HepG2 (cell line): ENCODE data around the gene CHI3L1. TPM values are rescaled to one million over a fixed set of nuclear protein-coding genes. Genes with fewer than 3 reads are reported as not detected.

Experiments
- ATAC-seq: fragments of 200-7000 bp; cut with Tn5 transposase; 3 replicates; pipeline ENCODE4 v1.9.1; 2020; ENCODE audit warnings: mild to moderate bottlenecking, moderate library complexity
- BruUV-seq: library from RNA; stranded (reverse); fragments of 400-500 nt; replicated peaks from 2 replicates; lab custom pipeline; 2021; lab: Mats Ljungman, UMichigan
- CTCF ChIA-PET: fragments of 300-600 bp; formaldehyde crosslinking; extraction: SDS; loops from one replicate; lab custom pipeline; 2021; ENCODE audit warnings: low total read pairs, inconsistent platforms, low intra/inter-chr PET ratio; lab: Yijun Ruan, JAX
- POLR2A ChIA-PET: fragments of 350-600 bp; sonication (Branson Sonifier 250); formaldehyde crosslinking; loops from one replicate; lab custom pipeline; 2020; ENCODE audit warnings: antibody characterized with exemption, inconsistent platforms; lab: Yijun Ruan, JAX
- DNase-seq: peaks from one replicate; pipeline ENCODE4 v3.0.0-alpha.2; 2015; ENCODE audit warnings: low spot score
- FAIRE-seq: peaks from 3 replicates; lab custom pipeline; 2011; peaks lifted over from hg19 to GRCh38; lab: Jason Lieb, UNC
- H2AFZ ChIP-seq: one replicate; pipeline ENCODE4 v1.6.1; 2011; ENCODE audit warnings: low read length, inconsistent platforms
- H3K27ac ChIP-seq: fragments of 300-600 bp; 3 replicates; pipeline ENCODE4 v1.8.0; 2011; ENCODE audit warnings: mixed run types, mild to moderate bottlenecking, mixed read lengths, low read length, inconsistent platforms; ENCODE audit not compliant: insufficient read depth; ENCODE audit errors: extremely low read length
- H3K27me3 ChIP-seq, 2 experiments: fragments of 200-600 bp in 1 of 2; 2 replicates in 1 of 2; 3 replicates in 1 of 2; pipeline versions ENCODE4 v1.6.0 to v1.8.0; 2011; ENCODE audit warnings: low read length in 2 of 2, mild to moderate bottlenecking in 2 of 2, moderate library complexity in 2 of 2, inconsistent platforms in 1 of 2; ENCODE audit not compliant: insufficient read depth in 2 of 2, control insufficient read depth in 1 of 2
- H3K36me3 ChIP-seq, 2 experiments: fragments of 200-600 bp in 1 of 2; replicated peaks in 1 of 2; 2 replicates in 1 of 2; 3 replicates in 1 of 2; pipeline versions ENCODE4 v1.5.1 to v1.8.0; 2011; ENCODE audit warnings: low read length in 2 of 2, inconsistent platforms in 1 of 2; ENCODE audit not compliant: insufficient read depth in 2 of 2, control insufficient read depth in 1 of 2
- H3K4me1 ChIP-seq: 2 replicates; pipeline ENCODE4 v1.5.1; 2012; ENCODE audit warnings: low read length, inconsistent platforms; ENCODE audit not compliant: insufficient read depth
- H3K4me2 ChIP-seq: 2 replicates; pipeline ENCODE4 v1.6.0; 2011; ENCODE audit warnings: low read depth, low read length, inconsistent platforms
- H3K4me3 ChIP-seq, 3 experiments: fragments of 200-600 bp in 1 of 3; sonication (generic), shearing (Covaris generic) in 1 of 3; replicated peaks in 1 of 3; 2 replicates each; pipeline ENCODE4 v1.5.1; 2011 to 2016; ENCODE audit warnings: low read length in 3 of 3, inconsistent platforms in 2 of 3, low read depth in 2 of 3, mild to moderate bottlenecking in 2 of 3, control low read depth in 1 of 3, mixed read lengths in 1 of 3; ENCODE audit not compliant: insufficient read depth in 1 of 3
- H3K79me2 ChIP-seq: one replicate; pipeline ENCODE4 v1.6.1; 2011; ENCODE audit warnings: low read length, inconsistent platforms; ENCODE audit not compliant: insufficient read depth
- H3K9ac ChIP-seq: 2 replicates; pipeline ENCODE4 v1.6.0; 2011; ENCODE audit warnings: mild to moderate bottlenecking, low read depth, low read length, inconsistent platforms; ENCODE audit not compliant: insufficient read depth
- H3K9me3 ChIP-seq: 2 replicates; pipeline ENCODE4 v1.5.1; 2012; ENCODE audit warnings: mild to moderate bottlenecking, low read length
- H4K20me1 ChIP-seq: 2 replicates; pipeline ENCODE4 v1.6.0; 2011; ENCODE audit warnings: inconsistent platforms, mild to moderate bottlenecking, low read length, moderate library complexity; ENCODE audit not compliant: insufficient read depth
- AHR ChIP-seq: IDR thresholded peaks from 2 replicates; pipeline ENCODE4 v1.6.1; 2018; ENCODE audit warnings: missing genetic modification reagents, missing compliant biosample characterization
- KMT2B ChIP-seq: IDR thresholded peaks from 2 replicates; pipeline ENCODE4 v1.6.1; 2016; ENCODE audit warnings: missing genetic modification reagents, missing compliant biosample characterization
- PATZ1 ChIP-seq: sonication (generic); formaldehyde crosslinking; IDR thresholded peaks from 2 replicates; pipeline ENCODE4 v1.4.0; 2020; ENCODE audit warnings: missing genetic modification reagents
- SMYD3 ChIP-seq: sonication (generic); formaldehyde crosslinking; IDR thresholded peaks from 2 replicates; pipeline ENCODE4 v1.8.1; 2023; ENCODE audit warnings: mild to moderate bottlenecking, missing genetic modification reagents
- SOX13 ChIP-seq, 3 experiments: fragments of 450-650 bp in 1 of 3; sonication (generic) in 1 of 3; formaldehyde crosslinking in 1 of 3; IDR thresholded peaks in 2 of 3; conservative IDR thresholded peaks in 1 of 3; 2 replicates each; pipeline versions ENCODE4 v1.5.0 to v1.6.1; 2016 to 2020; ENCODE audit warnings: antibody characterized with exemption in 1 of 3, mild to moderate bottlenecking in 1 of 3, missing compliant biosample characterization in 1 of 3, missing genetic modification reagents in 1 of 3, moderate library complexity in 1 of 3
- SOX5 ChIP-seq: IDR thresholded peaks from 2 replicates; pipeline ENCODE4 v1.6.1; 2016; ENCODE audit warnings: borderline replicate concordance
- SOX6 ChIP-seq, 2 experiments: fragments of 450-650 bp in 1 of 2; sonication (generic) in 1 of 2; formaldehyde crosslinking in 1 of 2; IDR thresholded peaks; 2 replicates each; pipeline versions ENCODE4 v1.4.0 to v1.6.1; 2017 to 2020; ENCODE audit warnings: antibody characterized with exemption in 1 of 2, mild to moderate bottlenecking in 1 of 2, missing genetic modification reagents in 1 of 2
- SP5 ChIP-seq: IDR thresholded peaks from 2 replicates; pipeline ENCODE4 v1.6.1; 2016; ENCODE audit warnings: low read depth, borderline replicate concordance
- TCF7 ChIP-seq: sonication (generic); IDR thresholded peaks from 2 replicates; pipeline ENCODE4 v1.6.1; 2016; ENCODE audit warnings: antibody characterized with exemption, low read depth
- XRCC5 ChIP-seq: fragments of 200-400 bp; formaldehyde crosslinking; optimal IDR thresholded peaks from 2 replicates; pipeline ENCODE3; 2017; ENCODE audit warnings: mild to moderate bottlenecking, low read length
- ZNF710 ChIP-seq: sonication (generic); formaldehyde crosslinking; IDR thresholded peaks from 2 replicates; pipeline ENCODE4 v1.5.0; 2020; ENCODE audit warnings: mild to moderate bottlenecking, missing genetic modification reagents, borderline replicate concordance
- WGBS: methylation state at CpG from one replicate; pipeline ENCODE4 v1.1.6; 2017; ENCODE audit warnings: low lambda C conversion rate; 5-methylcytosine and 5-hydroxymethylcytosine counted together
- in situ Hi-C: cut with HindIII; loops from 2 replicates; pipeline ENCODE4 v1.10.0; 2017; ENCODE audit warnings: low pct_unique_long_range_greater_than_20kb; ENCODE audit not compliant: extremely low pct_ligation_motif_present
- intact Hi-C: fragments of 100-400 bp; cut with micrococcal nuclease; formaldehyde crosslinking; loops from one replicate; pipeline ENCODE4 v1.10.0; 2022; ENCODE audit not compliant: unreplicated experiment
- polyA plus RNA-seq, 8 experiments: library from polyadenylated mRNA; depleted of rRNA in 3 of 8; stranded (reverse) in 7 of 8; unstranded in 1 of 8; fragments of >200 nt; fragmentation: Illumina TruSeq in 4 of 8; extraction: Trizol in 4 of 8; gene quantifications; 2 replicates each; pipeline versions ENCODE4 v1.2.1 to v1.2.3, GENCODE V29; 2011 to 2016; ENCODE audit warnings: low read depth in 4 of 8, missing spikeins in 1 of 8, mixed read lengths in 1 of 8; ENCODE audit not compliant: insufficient read depth in 1 of 8
- total RNA-seq, 5 experiments: library from RNA; depleted of rRNA; stranded (reverse); fragments of >200 nt; fragmentation: Illumina TruSeq; extraction: Trizol; gene quantifications; 2 replicates each; pipeline ENCODE4 v1.2.3, GENCODE V29; 2016; ENCODE audit warnings: low read depth in 1 of 5

The CHI3L1 gene
- total and polyA plus RNA-seq, 2 of the 13 experiments (the other 11 are each of a cell fraction or from before 2014, with no cell fraction given): 0.09 to 0.13 TPM

GRCh38 chr1:203178083-203178482 is 8.4 kb downstream of the CHI3L1 start:
- 0% methylated on average over 2 of the region's 5 CpGs for WGBS
- Histone ChIP-seq H3K27me3 (peaks cover 0 to 4% of the 10 kb centered on the region in 2 experiments; a peak in 2 of 5 replicates), H3K27ac (no peak overlapping the region), H4K20me1 (no peaks in the 10 kb centered on the region), H3K4me3 (no peak overlapping the region), H3K36me3 (no peaks in the 10 kb centered on the region)
- CTCF ChIA-PET: no interaction called here
- TF ChIP-seq SOX6 (IDR thresholded peaks at IDR 0.05) (no peak), SOX6 (CRISPR knock-in tag; IDR thresholded peaks at IDR 0.05) (peak; percentile 66), PATZ1 (CRISPR knock-in tag) (peak; percentile 59; the same call in 1 of the 2 replicates), AHR (no peak), SP5 (CRISPR knock-in tag) (peak; percentile 67; the same call in 1 of the 2 replicates), ZNF710 (CRISPR knock-in tag) (peak; percentile 73; the same call in 1 of the 2 replicates), KMT2B (CRISPR knock-in tag) (no peak), TCF7 (peak; percentile 54; the same call in 1 of the 2 replicates), SMYD3 (CRISPR knock-in tag) (no peak), XRCC5 (peak; percentile 77), SOX13 (IDR thresholded peaks at IDR 0.05) (peak; percentile 67), SOX13 (CRISPR knock-in tag; conservative IDR thresholded peaks at IDR 0.05 in 1 of 2, IDR thresholded peaks at IDR 0.05 in 1 of 2) (peak in 1 of 2 experiments; percentile 71; a peak in 2 of 4 replicates), SOX5 (CRISPR knock-in tag) (peak; percentile 70; the same call in 1 of the 2 replicates)
- TF ChIP-seq, all 625 proteins: peak for 8
- ATAC-seq (peak; percentile 91), DNase-seq (peak; percentile 84), FAIRE-seq (peak; percentile 90)
- in situ Hi-C loops: no loop called here
- no TSS peak for BruUV-seq
- H3K4me2 ChIP-seq: peak overlapping the region; percentile 6
- peaks cover 20% of the 10 kb centered on the region for H3K4me1 ChIP-seq
- H2AFZ ChIP-seq: no peak overlapping the region
- intact Hi-C loops: no loop called here
- H3K9ac ChIP-seq: no peak overlapping the region
- no peaks in the 10 kb centered on the region for H3K79me2 ChIP-seq
- H3K9me3 ChIP-seq: no peaks in the 10 kb centered on the region
- POLR2A ChIA-PET: no interaction called here
